Measurements from ENCODE around the gene CYTIP. TPM values are rescaled to one million over a fixed set of nuclear protein-coding genes. Genes with fewer than 3 reads are reported as not detected.

CYTIP gene
- total and polyA plus RNA-seq, 2 of the 4 experiments (the other 2 are of a cell fraction) = not detected

DNA sequence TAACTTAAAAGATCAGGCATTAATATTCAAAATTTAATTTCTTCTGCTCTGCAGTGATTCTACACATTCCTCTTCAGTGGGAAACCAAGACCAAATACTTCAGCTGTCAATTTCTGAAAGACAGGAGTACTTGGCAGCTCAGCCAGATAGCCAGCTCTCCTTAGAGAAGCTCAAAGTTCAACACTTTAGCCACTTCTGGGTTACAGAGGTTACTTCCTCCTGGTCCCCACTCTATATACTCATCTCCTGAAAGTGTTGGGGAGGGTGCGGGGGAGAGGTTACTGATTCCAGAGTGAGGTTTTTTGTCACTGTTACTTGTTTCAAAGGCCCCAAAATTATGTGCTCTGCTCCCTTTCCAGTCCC is 4.1 kb downstream of the CYTIP start:
- WGBS, 2 experiments (ENCODE audit: extremely low coverage in 2 of 2, insufficient read length in 1 of 2) = no CpG with 5 or more reads among the region's 1 CpG
- Histone ChIP-seq H2AK9ac (replicated peaks; ENCODE audit: low read depth, low read length, poor library complexity) (no peak overlapping the region), H3K27ac (ENCODE audit: insufficient read depth, low read length) (no peak overlapping the region), H4K91ac (ENCODE audit: insufficient read depth, low read depth, low read length) (no peak overlapping the region), H3K14ac (replicated peaks; ENCODE audit: low read depth, low read length) (no peak overlapping the region), H2AFZ (replicated peaks; ENCODE audit: low read length, poor library complexity) (no peak overlapping the region), H3K4me3 (ENCODE audit: insufficient read depth, low read depth, low read length) (no peak overlapping the region), H2BK15ac (ENCODE audit: low read depth, low read length) (no peak overlapping the region), H3K36me3 (ENCODE audit: control insufficient read depth, insufficient read depth, low read length) (no peaks in the 10 kb centered on the region), H2AK5ac (ENCODE audit: low read depth, low read length) (no peak overlapping the region), H4K20me1 (ENCODE audit: insufficient read depth, low read length) (no peaks in the 10 kb centered on the region), H3K4ac (ENCODE audit: low read depth, low read length) (no peak overlapping the region), H3K79me1 (ENCODE audit: low read depth in 1 of 2, low read length in 2 of 2) (no peaks in the 10 kb centered on the region), H3K18ac (ENCODE audit: low read depth, low read length) (no peak overlapping the region), H2BK120ac (ENCODE audit: low read depth, low read length) (no peak overlapping the region), H3K9ac (ENCODE audit: low read depth, low read length) (no peak overlapping the region), H3K23ac (ENCODE audit: low read depth, low read length) (no peak overlapping the region), H2BK5ac (ENCODE audit: low read depth, low read length, poor library complexity, severe bottlenecking) (no peak overlapping the region), H3K56ac (ENCODE audit: extremely low read depth, insufficient read depth, low read length) (no peak overlapping the region), H3K27me3 (ENCODE audit: control insufficient read depth, insufficient read depth, low read length) (peaks cover 2% of the 10 kb centered on the region; the same call in 1 of the 2 replicates), H3K4me2 (ENCODE audit: low read depth, low read length) (no peak overlapping the region), H4K8ac (ENCODE audit: low read depth in 2 of 2, low read length in 2 of 2) (no peak overlapping the region), H2BK20ac (ENCODE audit: low read depth, low read length) (no peak overlapping the region), H3K9me3 (ENCODE audit: control insufficient read depth, insufficient read depth, low read length) (no peaks in the 10 kb centered on the region), H3K4me1 (ENCODE audit: control insufficient read depth, insufficient read depth, low read length) (no peaks in the 10 kb centered on the region), H3K9me1 (ENCODE audit: insufficient read depth, low read length) (no peaks in the 10 kb centered on the region), H4K5ac (ENCODE audit: low read depth, low read length) (no peak overlapping the region)
- no peak for DNase-seq
- in situ Hi-C loops (cut with MboI; ENCODE audit: low sequenced_read_pairs) = no loop called here
- ChIA-PET CTCF (interaction anchor here (0.5 kb wide), 1 partner anchor 467 kb away, joined by 3 read pairs; no protein-coding TSS in a partner anchor), POLR2A (ENCODE audit: unreplicated experiment) (no interaction called here)
- no peak for TF ChIP-seq FOS (IDR thresholded peaks at IDR 0.05; ENCODE audit: low read depth, low read length)
- TF ChIP-seq, protein P1, sequence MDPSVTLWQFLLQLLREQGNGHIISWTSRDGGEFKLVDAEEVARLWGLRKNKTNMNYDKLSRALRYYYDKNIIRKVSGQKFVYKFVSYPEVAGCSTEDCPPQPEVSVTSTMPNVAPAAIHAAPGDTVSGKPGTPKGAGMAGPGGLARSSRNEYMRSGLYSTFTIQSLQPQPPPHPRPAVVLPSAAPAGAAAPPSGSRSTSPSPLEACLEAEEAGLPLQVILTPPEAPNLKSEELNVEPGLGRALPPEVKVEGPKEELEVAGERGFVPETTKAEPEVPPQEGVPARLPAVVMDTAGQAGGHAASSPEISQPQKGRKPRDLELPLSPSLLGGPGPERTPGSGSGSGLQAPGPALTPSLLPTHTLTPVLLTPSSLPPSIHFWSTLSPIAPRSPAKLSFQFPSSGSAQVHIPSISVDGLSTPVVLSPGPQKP (IDR thresholded peaks at IDR 0.05; ENCODE audit: borderline replicate concordance, low read depth, low read length) = no peak
- BruUV-seq (replicated peaks) = no TSS peak
- ATAC-seq (ENCODE audit: low read depth) = no peak
- intact Hi-C loops (cut with micrococcal nuclease) = no loop called here
- dilution Hi-C loops (cut with HindIII; ENCODE audit: low sequenced_read_pairs, unreplicated experiment) = no loop called here
